Measurements from ENCODE around the gene ZFTA.
"Not testable (repeated sequence)": the region's sequence is repeated elsewhere in the genome, so short reads cannot be mapped to it uniquely, and the experiment has no call there.

The ZFTA gene

GRCh38 chr11:63768237-63769041 lies at the start of gene ZFTA:
Gene ZFTA (minus strand): TSS chr11:63768775. CDS start chr11:63768622, 153 bp downstream.
- in situ Hi-C loops (cut with HindIII; ENCODE audit: low pct_ligation_motif_present, low pct_unique_long_range_greater_than_20kb, low sequenced_read_pairs), result no loop called here
- peak; percentile 50 for DNase-seq

GRCh38 chr11:63817758-63818498 lies 49.4 kb upstream of the ZFTA start:
- in situ Hi-C loops (cut with HindIII; ENCODE audit: low pct_ligation_motif_present, low pct_unique_long_range_greater_than_20kb, low sequenced_read_pairs), result no loop called here
- no peak for DNase-seq

- in situ Hi-C loops (cut with HindIII; ENCODE audit: low pct_ligation_motif_present, low pct_unique_long_range_greater_than_20kb, low sequenced_read_pairs), result no loop called here
- DNase-seq, result no peak
These were observed 48.2 kb upstream of the ZFTA start for GRCh38 chr11:63816732-63817131.

- in situ Hi-C loops (cut with HindIII; ENCODE audit: low pct_ligation_motif_present, low pct_unique_long_range_greater_than_20kb, low sequenced_read_pairs), result no loop called here
These were observed 47.6 kb upstream of the ZFTA start for GRCh38 chr11:63816166-63816565.

GRCh38 chr11:63814383-63814736 lies 45.8 kb upstream of the ZFTA start:
- in situ Hi-C loops (cut with HindIII; ENCODE audit: low pct_ligation_motif_present, low pct_unique_long_range_greater_than_20kb, low sequenced_read_pairs), result no loop called here
- no peak for DNase-seq

More at GRCh38 chr11:63816166-63816565, 47.6 kb upstream of the ZFTA start:
- DNase-seq, result no peak

GRCh38 chr11:63813563-63814382 lies 45.2 kb upstream of the ZFTA start:
- in situ Hi-C loops (cut with HindIII; ENCODE audit: low pct_ligation_motif_present, low pct_unique_long_range_greater_than_20kb, low sequenced_read_pairs), result no loop called here
- DNase-seq, result peak; percentile 49

GRCh38 chr11:63813035-63813562 lies 44.5 kb upstream of the ZFTA start, which contains the start of gene SPINDOC:
Gene SPINDOC (plus strand): TSS chr11:63813456. CDS start chr11:63813687, 231 bp downstream.
- peak; percentile 75 for DNase-seq
- in situ Hi-C loops (cut with HindIII; ENCODE audit: low pct_ligation_motif_present, low pct_unique_long_range_greater_than_20kb, low sequenced_read_pairs), result no loop called here

- no peak for DNase-seq
- in situ Hi-C loops (cut with HindIII; ENCODE audit: low pct_ligation_motif_present, low pct_unique_long_range_greater_than_20kb, low sequenced_read_pairs), result no loop called here
These were observed 42.9 kb upstream of the ZFTA start for GRCh38 chr11:63811522-63811921.

GRCh38 chr11:63810383-63810782 lies 41.8 kb upstream of the ZFTA start:
- in situ Hi-C loops (cut with HindIII; ENCODE audit: low pct_ligation_motif_present, low pct_unique_long_range_greater_than_20kb, low sequenced_read_pairs); DNase-seq: not testable (repeated sequence)

- in situ Hi-C loops (cut with HindIII; ENCODE audit: low pct_ligation_motif_present, low pct_unique_long_range_greater_than_20kb, low sequenced_read_pairs), result no loop called here
- DNase-seq, result no peak
These were observed 37.4 kb upstream of the ZFTA start for GRCh38 chr11:63805844-63806415.

- no peak for DNase-seq
These were observed 35.7 kb upstream of the ZFTA start for GRCh38 chr11:63804259-63804658.

GRCh38 chr11:63802637-63803414 lies 34.3 kb upstream of the ZFTA start:
- peak; percentile 65 for DNase-seq
- in situ Hi-C loops (cut with HindIII; ENCODE audit: low pct_ligation_motif_present, low pct_unique_long_range_greater_than_20kb, low sequenced_read_pairs), result no loop called here

More at GRCh38 chr11:63804259-63804658, 35.7 kb upstream of the ZFTA start:
- in situ Hi-C loops (cut with HindIII; ENCODE audit: low pct_ligation_motif_present, low pct_unique_long_range_greater_than_20kb, low sequenced_read_pairs), result no loop called here

- in situ Hi-C loops (cut with HindIII; ENCODE audit: low pct_ligation_motif_present, low pct_unique_long_range_greater_than_20kb, low sequenced_read_pairs), result no loop called here
- no peak for DNase-seq
These were observed 32.3 kb upstream of the ZFTA start for GRCh38 chr11:63800921-63801320.

- in situ Hi-C loops (cut with HindIII; ENCODE audit: low pct_ligation_motif_present, low pct_unique_long_range_greater_than_20kb, low sequenced_read_pairs), result no loop called here
- no peak for DNase-seq
These were observed 26.5 kb upstream of the ZFTA start for GRCh38 chr11:63795066-63795465.

- in situ Hi-C loops (cut with HindIII; ENCODE audit: low pct_ligation_motif_present, low pct_unique_long_range_greater_than_20kb, low sequenced_read_pairs), result no loop called here
- DNase-seq, result no peak
These were observed 24.6 kb upstream of the ZFTA start for GRCh38 chr11:63793161-63793560.

- in situ Hi-C loops (cut with HindIII; ENCODE audit: low pct_ligation_motif_present, low pct_unique_long_range_greater_than_20kb, low sequenced_read_pairs), result no loop called here
- DNase-seq, result no peak
These were observed 23.1 kb upstream of the ZFTA start for GRCh38 chr11:63791495-63792167.

- in situ Hi-C loops (cut with HindIII; ENCODE audit: low pct_ligation_motif_present, low pct_unique_long_range_greater_than_20kb, low sequenced_read_pairs), result no loop called here
- DNase-seq, result no peak
These were observed 17.2 kb upstream of the ZFTA start for GRCh38 chr11:63785823-63786222.

All from ACHN (cell line).